Measurements from ENCODE around the gene BBS12.

Gene BBS12

GRCh38 chr4:122749704-122750454 lies 17.4 kb downstream of the BBS12 start:
- TF ChIP-seq SUZ12 (IDR thresholded peaks at IDR 0.05; ENCODE audit: extremely low read depth, insufficient read depth, insufficient read length) (no peak), ZNF274 (IDR thresholded peaks at IDR 0.05; ENCODE audit: low read depth, low read length) (no peak), YY1 (IDR thresholded peaks at IDR 0.05; ENCODE audit: insufficient read depth, insufficient read length) (no peak)
- no peak for DNase-seq (ENCODE audit: low read depth, low spot score)
- Histone ChIP-seq H3K9me3 (ENCODE audit: insufficient read depth, low read length) (peaks cover 24% of the 10 kb centered on the region; the same call in 1 of the 2 replicates), H3K9ac (ENCODE audit: insufficient read length, low read depth) (no peak overlapping the region), H3K27me3 (ENCODE audit: insufficient read depth, insufficient read length) (no peaks in the 10 kb centered on the region), H3K36me3 (ENCODE audit: insufficient read depth, insufficient read length, low read length) (no peaks in the 10 kb centered on the region), H3K4me1 (ENCODE audit: insufficient read depth, insufficient read length) (no peaks in the 10 kb centered on the region), H3K4me3 (ENCODE audit: insufficient read length, low read depth) (no peak overlapping the region)

GRCh38 chr4:122755675-122756074 lies 23.2 kb downstream of the BBS12 start:
- Histone ChIP-seq H3K9me3 (ENCODE audit: insufficient read depth, low read length) (no peaks in the 10 kb centered on the region), H3K9ac (ENCODE audit: insufficient read length, low read depth) (no peak overlapping the region), H3K36me3 (ENCODE audit: insufficient read depth, insufficient read length, low read length) (no peaks in the 10 kb centered on the region), H3K27me3 (ENCODE audit: insufficient read depth, insufficient read length) (no peaks in the 10 kb centered on the region), H3K4me1 (ENCODE audit: insufficient read depth, insufficient read length) (no peaks in the 10 kb centered on the region), H3K4me3 (ENCODE audit: insufficient read length, low read depth) (no peak overlapping the region)
- no peak for TF ChIP-seq ZNF274 (IDR thresholded peaks at IDR 0.05; ENCODE audit: low read depth, low read length)
- TF ChIP-seq YY1 (IDR thresholded peaks at IDR 0.05; ENCODE audit: insufficient read depth, insufficient read length): no peak
- TF ChIP-seq SUZ12 (IDR thresholded peaks at IDR 0.05; ENCODE audit: extremely low read depth, insufficient read depth, insufficient read length): no peak
- DNase-seq (ENCODE audit: low read depth, low spot score): no peak

GRCh38 chr4:122758033-122758432 lies 25.5 kb downstream of the BBS12 start:
- DNase-seq (ENCODE audit: low read depth, low spot score): no peak
- Histone ChIP-seq H3K4me1 (ENCODE audit: insufficient read depth, insufficient read length) (no peaks in the 10 kb centered on the region), H3K9me3 (ENCODE audit: insufficient read depth, low read length) (no peaks in the 10 kb centered on the region), H3K36me3 (ENCODE audit: insufficient read depth, insufficient read length, low read length) (no peaks in the 10 kb centered on the region), H3K4me3 (ENCODE audit: insufficient read length, low read depth) (no peak overlapping the region), H3K27me3 (ENCODE audit: insufficient read depth, insufficient read length) (no peaks in the 10 kb centered on the region), H3K9ac (ENCODE audit: insufficient read length, low read depth) (no peak overlapping the region)
- TF ChIP-seq YY1 (IDR thresholded peaks at IDR 0.05; ENCODE audit: insufficient read depth, insufficient read length): no peak

GRCh38 chr4:122759639-122760310 lies 27.3 kb downstream of the BBS12 start:
- Histone ChIP-seq H3K9ac (ENCODE audit: insufficient read length, low read depth) (no peak overlapping the region), H3K27me3 (ENCODE audit: insufficient read depth, insufficient read length) (no peaks in the 10 kb centered on the region), H3K36me3 (ENCODE audit: insufficient read depth, insufficient read length, low read length) (no peaks in the 10 kb centered on the region), H3K9me3 (ENCODE audit: insufficient read depth, low read length) (no peaks in the 10 kb centered on the region), H3K4me1 (ENCODE audit: insufficient read depth, insufficient read length) (no peaks in the 10 kb centered on the region), H3K4me3 (ENCODE audit: insufficient read length, low read depth) (no peak overlapping the region)
- no peak for TF ChIP-seq ZNF274 (IDR thresholded peaks at IDR 0.05; ENCODE audit: low read depth, low read length)
- no peak for TF ChIP-seq YY1 (IDR thresholded peaks at IDR 0.05; ENCODE audit: insufficient read depth, insufficient read length)
- TF ChIP-seq SUZ12 (IDR thresholded peaks at IDR 0.05; ENCODE audit: extremely low read depth, insufficient read depth, insufficient read length): no peak
- DNase-seq (ENCODE audit: low read depth, low spot score): no peak

GRCh38 chr4:122762520-122762919 lies 30.0 kb downstream of the BBS12 start:
- no peaks in the 10 kb centered on the region for H3K27me3 ChIP-seq (ENCODE audit: insufficient read depth, insufficient read length)
- no peak for DNase-seq (ENCODE audit: low read depth, low spot score)
- no peaks in the 10 kb centered on the region for H3K4me1 ChIP-seq (ENCODE audit: insufficient read depth, insufficient read length)

GRCh38 chr4:122762966-122763716 lies 30.6 kb downstream of the BBS12 start:
- Histone ChIP-seq H3K9ac (ENCODE audit: insufficient read length, low read depth) (no peak overlapping the region), H3K36me3 (ENCODE audit: insufficient read depth, insufficient read length, low read length) (no peaks in the 10 kb centered on the region), H3K9me3 (ENCODE audit: insufficient read depth, low read length) (no peaks in the 10 kb centered on the region), H3K4me1 (ENCODE audit: insufficient read depth, insufficient read length) (no peaks in the 10 kb centered on the region), H3K27me3 (ENCODE audit: insufficient read depth, insufficient read length) (no peaks in the 10 kb centered on the region), H3K4me3 (ENCODE audit: insufficient read length, low read depth) (no peak overlapping the region)
- no peak for TF ChIP-seq SUZ12 (IDR thresholded peaks at IDR 0.05; ENCODE audit: extremely low read depth, insufficient read depth, insufficient read length)
- no peak for DNase-seq (ENCODE audit: low read depth, low spot score)

More at GRCh38 chr4:122762520-122762919, 30.0 kb downstream of the BBS12 start:
- Histone ChIP-seq H3K4me3 (ENCODE audit: insufficient read length, low read depth) (no peak overlapping the region), H3K36me3 (ENCODE audit: insufficient read depth, insufficient read length, low read length) (no peaks in the 10 kb centered on the region), H3K9ac (ENCODE audit: insufficient read length, low read depth) (no peak overlapping the region), H3K9me3 (ENCODE audit: insufficient read depth, low read length) (no peaks in the 10 kb centered on the region)
- TF ChIP-seq SUZ12 (IDR thresholded peaks at IDR 0.05; ENCODE audit: extremely low read depth, insufficient read depth, insufficient read length) (no peak), ZNF274 (IDR thresholded peaks at IDR 0.05; ENCODE audit: low read depth, low read length) (no peak), YY1 (IDR thresholded peaks at IDR 0.05; ENCODE audit: insufficient read depth, insufficient read length) (no peak)

Data from NT2/D1 (cell line).